ENCODE measurements around the gene PARP2.

The PARP2 gene

DNA sequence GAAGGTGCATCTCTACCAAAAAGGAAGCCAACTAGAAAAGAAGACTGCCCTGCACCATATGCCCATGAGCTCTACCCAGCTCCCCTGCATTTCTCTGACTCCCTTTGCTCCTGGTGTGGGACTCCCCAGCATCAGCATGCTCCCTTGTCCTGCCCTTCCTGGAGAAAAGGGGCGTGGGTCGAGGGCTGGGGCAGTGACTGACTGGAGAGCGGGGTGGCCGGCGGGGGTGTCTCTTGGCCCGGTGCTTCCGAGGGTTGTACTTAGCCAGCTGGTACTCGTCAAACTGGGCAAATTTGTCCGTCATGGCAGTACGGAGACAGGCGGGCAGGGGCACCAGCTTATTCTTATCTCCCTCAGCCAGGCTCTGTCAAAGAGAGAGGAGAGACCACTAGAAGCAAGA, 60.1 kb downstream of the PARP2 start:
- no peak for DNase-seq

Measured in NCI-H774 (cell line).